ENCODE data around the gene MIEF1. TPM values are rescaled to one million over a fixed set of nuclear protein-coding genes. Genes with fewer than 3 reads are reported as not detected.

The MIEF1 gene
- total and polyA plus RNA-seq, 8 donors = 16.1 to 28.5 (median 25.4) TPM

- H3K27me3 ChIP-seq = no peaks in the 10 kb centered on the region
- ATAC-seq (peak; percentile 76), DNase-seq (no peak)
- H3K36me3 ChIP-seq = no peaks in the 10 kb centered on the region
- H3K27ac ChIP-seq = no peak overlapping the region
- intact Hi-C loops (cut with DNase I) = no loop called here
- no peak overlapping the region for H3K4me3 ChIP-seq
- no peak for TF ChIP-seq CTCF (IDR thresholded peaks at IDR 0.05)
- H3K9me3 ChIP-seq = no peaks in the 10 kb centered on the region
- no peaks in the 10 kb centered on the region for H3K4me1 ChIP-seq
These were observed 23.6 kb upstream of the MIEF1 start for GRCh38 chr22:39478441-39478850.

GRCh38 chr22:39479254-39479653 is 22.8 kb upstream of the MIEF1 start:
- intact Hi-C loops (cut with DNase I) = no loop called here
- Histone ChIP-seq H3K4me1 (no peaks in the 10 kb centered on the region), H3K27ac (no peak overlapping the region), H3K36me3 (no peaks in the 10 kb centered on the region), H3K27me3 (no peaks in the 10 kb centered on the region), H3K9me3 (no peaks in the 10 kb centered on the region), H3K4me3 (no peak overlapping the region)
- no peak for DNase-seq
- no peak for ATAC-seq
- no peak for TF ChIP-seq CTCF (IDR thresholded peaks at IDR 0.05)

- H3K9me3 ChIP-seq = no peaks in the 10 kb centered on the region
- DNase-seq (peak in 1 of 4 donors; percentile 24), ATAC-seq (no peak)
- intact Hi-C loops (cut with DNase I) = no loop called here
- H3K4me3 ChIP-seq = no peak overlapping the region
- no peaks in the 10 kb centered on the region for H3K4me1 ChIP-seq
- no peak overlapping the region for H3K27ac ChIP-seq
- H3K27me3 ChIP-seq = no peaks in the 10 kb centered on the region
- H3K36me3 ChIP-seq = no peaks in the 10 kb centered on the region
- no peak for TF ChIP-seq CTCF (IDR thresholded peaks at IDR 0.05)
These were observed 21.5 kb upstream of the MIEF1 start for GRCh38 chr22:39480557-39480956.

- no peaks in the 10 kb centered on the region for H3K9me3 ChIP-seq
- ATAC-seq = no peak
- H3K27ac ChIP-seq = no peak overlapping the region
- no peaks in the 10 kb centered on the region for H3K4me1 ChIP-seq
- H3K27me3 ChIP-seq = no peaks in the 10 kb centered on the region
- H3K36me3 ChIP-seq = no peaks in the 10 kb centered on the region
- no peak overlapping the region for H3K4me3 ChIP-seq
- intact Hi-C loops (cut with DNase I) = no loop called here
- DNase-seq = peak in 1 of 4 donors; percentile 36
- no peak for TF ChIP-seq CTCF (IDR thresholded peaks at IDR 0.05)
These were observed 21.0 kb upstream of the MIEF1 start for GRCh38 chr22:39481054-39481453.

GRCh38 chr22:39481595-39481994 is 20.5 kb upstream of the MIEF1 start:
- Histone ChIP-seq H3K4me3 (no peak overlapping the region), H3K36me3 (no peaks in the 10 kb centered on the region), H3K27ac (no peak overlapping the region), H3K4me1 (no peaks in the 10 kb centered on the region), H3K27me3 (no peaks in the 10 kb centered on the region), H3K9me3 (no peaks in the 10 kb centered on the region)
- no peak for ATAC-seq
- no peak for TF ChIP-seq CTCF (IDR thresholded peaks at IDR 0.05)
- no peak for DNase-seq
- intact Hi-C loops (cut with DNase I) = no loop called here
